MM.1S (cell line): ENCODE data around the gene KRT39.

Source experiments
- CTCF ChIP-seq: fragments of 300-600 bp; sonication (generic); IDR thresholded peaks from 2 replicates; pipeline ENCODE4 v1.5.1; 2016; ENCODE audit warnings: antibody characterized with exemption, low read length, mixed read lengths
- EZH2 ChIP-seq: fragments of 300-600 bp; sonication (generic); optimal IDR thresholded peaks from 2 replicates; pipeline ENCODE3; 2017; ENCODE audit warnings: low read depth, mild to moderate bottlenecking, antibody characterized with exemption, low read length, mixed read lengths

- TF ChIP-seq EZH2 (no peak), CTCF (no peak)
Observed at GRCh38 chr17:40952661-40953060, 14.1 kb downstream of the KRT39 start.
